GM19324 (cell line): ENCODE data around the gene R3HDM4.
A peak's percentile ranks its signal among the peaks of the same experiment; 100 is the strongest.
"Not testable (repeated sequence)": the region's sequence is repeated elsewhere in the genome, so short reads cannot be mapped to it uniquely, and the experiment has no call there.

Source experiments
- ATAC-seq: cut with Tn5 transposase; IDR thresholded peaks from one replicate; pipeline ENCODE4 v1.9.1; 2021; ENCODE audit warnings: mild to moderate bottlenecking, moderate library complexity; ENCODE audit not compliant: unreplicated experiment, low FRiP score

R3HDM4 gene

GRCh38 chr19:913080-913748 lies at the start of gene R3HDM4:
Gene R3HDM4, minus strand, starts transcription at chr19:913219. Its CDS starts 62 bp downstream, at chr19:913157.
- ATAC-seq: peak; percentile 64

DNA sequence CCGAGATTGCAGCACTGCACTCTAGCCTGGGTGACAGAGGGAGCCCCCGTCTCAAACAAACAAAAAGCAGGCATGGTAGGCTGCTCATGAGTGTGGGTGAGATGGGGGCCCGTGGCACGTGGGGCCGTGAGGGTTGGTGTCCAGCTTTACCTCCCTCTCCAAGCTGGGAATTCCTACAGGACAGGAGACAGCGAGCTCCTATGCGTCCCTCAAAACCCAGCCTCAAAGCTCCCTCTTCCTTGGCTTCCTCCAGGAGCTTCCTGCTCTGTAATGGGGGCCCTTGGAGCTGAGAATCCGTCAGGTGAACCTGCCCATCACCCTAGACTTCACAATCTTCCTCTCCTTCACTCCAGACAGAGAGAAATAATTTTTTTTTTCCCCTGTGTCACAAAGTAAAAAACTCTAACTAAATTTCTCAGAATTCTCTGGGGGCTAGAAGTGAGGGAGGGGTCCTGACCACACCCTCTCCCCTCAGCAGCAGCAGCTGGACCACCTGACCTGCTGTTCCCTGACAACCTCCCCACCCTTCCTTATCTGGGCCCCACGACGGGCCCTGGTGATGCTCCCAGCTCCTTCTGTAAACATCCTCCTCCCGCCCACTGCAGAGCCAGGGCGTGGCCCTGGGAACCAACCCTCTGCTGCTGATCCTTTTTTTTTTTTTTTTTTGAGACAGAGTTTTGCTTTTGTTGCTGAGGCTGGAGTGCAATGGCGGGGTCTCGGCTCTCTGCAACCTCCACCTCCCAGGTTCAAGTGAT lies 49.0 kb upstream of the R3HDM4 start:
- ATAC-seq: no peak

- no peak for ATAC-seq
These were observed 47.6 kb upstream of the R3HDM4 start for GRCh38 chr19:960601-960938.

DNA sequence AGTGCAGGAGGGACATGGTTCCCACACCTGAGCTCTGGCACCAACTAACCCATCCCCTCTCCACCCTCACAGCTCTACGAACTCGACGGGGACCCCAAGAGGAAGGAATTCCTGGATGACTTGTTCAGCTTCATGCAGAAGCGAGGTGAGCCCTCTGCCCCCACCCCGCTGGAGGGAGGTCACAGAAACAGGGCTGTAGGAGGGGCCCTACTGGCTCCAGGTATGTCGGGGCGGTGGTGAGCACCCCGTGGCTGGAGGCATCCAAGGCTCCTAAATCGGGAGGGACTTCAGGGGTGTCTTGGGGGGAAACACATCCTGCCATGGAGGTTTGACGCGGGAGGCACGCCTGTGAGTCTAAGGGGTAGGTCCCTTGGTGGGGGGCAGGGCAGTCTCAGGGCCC lies 47.0 kb upstream of the R3HDM4 start:
- ATAC-seq: no peak

GRCh38 chr19:958967-959855 lies 46.2 kb upstream of the R3HDM4 start:
- ATAC-seq: no peak

DNA sequence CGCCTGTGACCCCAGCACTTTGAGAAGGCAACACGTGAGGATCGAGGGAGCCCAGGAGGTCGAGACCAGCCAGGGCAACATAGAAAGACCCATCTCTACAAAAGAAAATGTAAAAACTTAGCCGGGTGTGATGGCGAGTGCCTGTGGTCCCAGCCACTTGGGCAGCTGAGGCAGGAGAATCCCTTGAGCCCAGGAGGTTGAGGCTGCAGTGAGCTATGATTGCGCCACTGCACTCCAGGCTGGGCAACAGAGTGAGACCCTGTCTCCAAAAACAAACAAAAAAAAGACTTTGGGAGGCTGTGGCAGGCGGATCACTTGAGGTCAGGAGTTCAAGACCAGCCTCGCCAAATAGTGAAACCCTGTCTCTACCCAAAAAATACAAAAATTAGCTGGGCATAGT lies 44.6 kb upstream of the R3HDM4 start:
- ATAC-seq: not testable (repeated sequence)

- ATAC-seq: no peak
These were observed 43.9 kb upstream of the R3HDM4 start for GRCh38 chr19:956766-957440.

- ATAC-seq: no peak
These were observed 43.1 kb upstream of the R3HDM4 start for GRCh38 chr19:955803-956765.

DNA sequence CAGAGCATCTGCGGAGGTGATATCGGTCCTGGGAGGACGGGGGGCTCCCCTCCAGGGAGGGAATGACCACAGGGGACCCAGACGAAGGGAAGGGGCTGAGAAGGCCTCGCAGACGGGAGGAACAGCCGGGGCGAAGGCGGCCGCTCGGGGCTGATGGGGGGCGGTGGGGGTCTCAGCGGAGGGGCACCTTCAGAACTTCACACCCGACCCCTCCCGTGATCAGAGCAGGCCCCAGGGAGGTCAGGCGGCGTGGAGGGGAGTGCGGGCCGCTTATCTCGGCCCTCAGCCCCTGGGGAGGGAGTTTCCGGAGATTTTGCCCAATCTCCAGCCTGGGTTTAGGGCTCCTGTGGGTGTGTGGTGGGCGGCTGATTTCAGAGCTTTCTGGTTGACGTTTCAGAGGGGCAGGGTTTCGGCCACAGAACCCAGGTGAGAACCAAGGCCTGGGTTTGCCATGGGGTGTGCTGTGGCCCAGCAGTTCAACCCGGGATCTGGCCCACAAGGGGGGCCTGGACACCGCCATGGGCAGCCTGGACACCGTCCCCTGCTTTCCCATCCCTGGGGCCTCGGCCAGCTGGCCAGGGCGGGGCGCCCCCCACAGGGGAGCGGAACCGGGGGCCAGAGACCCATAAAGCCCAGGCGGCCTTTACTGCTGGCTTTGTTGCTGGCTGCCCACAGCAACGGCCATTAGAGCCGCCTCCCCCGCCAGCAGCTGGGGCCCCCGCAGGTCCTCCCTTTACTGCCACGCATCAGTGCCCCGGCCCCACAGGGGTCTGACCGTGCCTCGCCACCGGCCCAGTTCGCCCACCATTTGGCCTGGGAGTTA lies 41.9 kb upstream of the R3HDM4 start:
- peak; percentile 45 for ATAC-seq

- ATAC-seq: no peak
These were observed 41.3 kb upstream of the R3HDM4 start for GRCh38 chr19:954272-954671.

DNA sequence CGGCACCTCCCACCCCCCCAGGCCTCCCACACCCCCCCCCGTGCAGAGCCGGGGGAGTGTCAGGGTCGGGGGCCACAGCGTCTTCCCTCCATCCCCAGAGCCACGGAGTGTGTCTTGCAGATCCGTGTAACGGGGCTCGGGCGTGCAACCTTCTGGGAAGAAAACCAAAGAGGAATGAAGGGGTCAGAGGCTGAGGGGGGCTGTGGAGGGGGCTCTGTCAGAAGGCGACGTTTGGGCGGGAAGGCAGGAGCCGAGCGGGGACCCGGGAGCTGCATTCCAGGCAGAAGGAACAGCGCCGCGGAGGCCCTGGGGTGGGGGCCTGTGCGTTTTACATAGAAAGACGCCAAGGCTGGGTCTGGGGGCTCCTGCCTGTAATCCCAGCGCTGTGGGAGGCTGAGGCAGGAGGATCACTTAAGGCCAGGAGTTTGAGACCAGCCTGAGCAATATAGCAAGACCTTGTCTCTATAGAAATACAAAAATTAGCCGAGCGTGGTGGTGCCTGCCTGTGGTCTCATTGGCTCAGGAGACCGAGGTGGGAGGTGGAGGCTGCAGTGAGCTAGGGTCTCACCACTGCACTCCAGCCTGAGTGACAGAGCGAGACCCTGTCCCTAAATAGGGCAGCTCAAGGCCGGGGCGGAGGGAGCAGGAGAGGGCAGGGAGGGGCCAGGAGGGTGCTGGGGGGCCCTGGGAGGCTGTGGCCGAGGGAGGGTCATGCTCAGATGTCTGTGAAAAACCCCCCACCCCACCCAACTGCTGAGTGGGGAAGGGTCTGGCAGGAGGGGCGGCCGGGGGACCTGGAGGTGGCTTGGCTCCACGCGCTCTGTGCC lies 40.6 kb upstream of the R3HDM4 start:
- ATAC-seq: no peak

DNA sequence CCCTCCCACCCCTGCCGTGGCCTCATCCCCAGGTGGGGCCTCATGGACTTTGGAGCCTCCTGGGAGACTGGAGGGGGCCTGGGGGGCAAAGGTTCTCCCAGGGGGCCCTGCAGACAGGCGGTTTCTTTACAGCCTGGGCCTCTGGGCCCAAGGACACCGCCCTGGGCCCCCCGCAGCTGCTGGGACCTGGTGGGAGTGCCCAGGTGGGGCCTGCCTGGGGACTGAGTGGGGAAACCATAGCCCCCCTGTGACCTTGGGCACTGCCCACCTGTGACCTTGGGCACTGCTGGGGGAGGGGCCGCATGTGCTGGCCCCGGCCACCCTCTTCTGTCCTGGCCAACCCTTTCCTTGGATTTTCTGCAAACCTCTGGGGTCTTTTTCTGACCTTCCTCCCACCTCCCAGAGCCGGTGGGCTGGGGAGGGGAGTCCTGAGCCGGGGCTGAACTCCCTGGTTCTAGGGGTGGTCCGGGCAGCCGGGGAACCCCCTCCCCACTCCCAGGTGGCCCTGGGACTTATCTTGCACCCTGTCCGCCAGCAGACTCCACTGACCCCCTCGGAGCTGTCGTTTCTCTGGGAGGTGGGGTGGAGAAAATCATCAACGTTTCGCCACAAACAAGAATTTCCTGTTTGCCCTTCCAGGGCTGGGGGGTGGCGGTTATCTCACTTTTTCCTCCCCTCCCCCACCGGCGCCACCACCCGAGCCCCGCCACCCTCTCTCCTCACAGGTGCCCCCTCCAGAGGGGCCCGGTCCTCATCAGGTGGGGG lies 39.8 kb upstream of the R3HDM4 start:
- no peak for ATAC-seq

DNA sequence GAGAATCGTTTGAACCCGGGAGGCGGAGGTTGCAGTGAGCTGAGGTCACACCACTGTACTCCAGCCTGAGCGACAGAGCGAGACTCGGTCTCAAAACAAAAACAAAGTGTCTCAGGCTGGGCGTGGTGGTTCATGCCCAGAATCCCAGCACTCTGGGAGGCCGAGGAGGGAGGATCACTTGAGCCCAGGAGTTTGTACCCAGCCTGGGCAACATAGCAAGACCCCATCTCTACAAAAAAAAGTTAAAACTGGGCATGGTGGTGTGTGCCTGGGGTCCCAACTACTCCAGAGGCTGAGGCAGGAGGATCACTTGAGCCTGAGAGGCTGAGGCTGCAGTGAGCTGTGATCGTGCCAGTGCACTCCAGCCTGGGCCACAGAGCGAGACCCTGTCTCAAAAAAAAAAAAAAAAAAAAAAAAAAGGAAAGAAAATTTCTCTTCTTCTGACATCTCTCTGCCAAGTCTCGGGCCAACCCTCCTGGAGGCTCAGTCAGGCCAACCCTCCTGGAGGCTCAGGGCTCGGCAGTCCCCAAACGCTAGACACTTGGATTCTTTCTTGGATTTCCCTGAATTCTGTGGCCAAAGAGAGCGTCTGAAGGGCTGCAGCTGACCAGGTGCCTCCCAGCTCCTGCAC lies 39.1 kb upstream of the R3HDM4 start:
- ATAC-seq: no peak

DNA sequence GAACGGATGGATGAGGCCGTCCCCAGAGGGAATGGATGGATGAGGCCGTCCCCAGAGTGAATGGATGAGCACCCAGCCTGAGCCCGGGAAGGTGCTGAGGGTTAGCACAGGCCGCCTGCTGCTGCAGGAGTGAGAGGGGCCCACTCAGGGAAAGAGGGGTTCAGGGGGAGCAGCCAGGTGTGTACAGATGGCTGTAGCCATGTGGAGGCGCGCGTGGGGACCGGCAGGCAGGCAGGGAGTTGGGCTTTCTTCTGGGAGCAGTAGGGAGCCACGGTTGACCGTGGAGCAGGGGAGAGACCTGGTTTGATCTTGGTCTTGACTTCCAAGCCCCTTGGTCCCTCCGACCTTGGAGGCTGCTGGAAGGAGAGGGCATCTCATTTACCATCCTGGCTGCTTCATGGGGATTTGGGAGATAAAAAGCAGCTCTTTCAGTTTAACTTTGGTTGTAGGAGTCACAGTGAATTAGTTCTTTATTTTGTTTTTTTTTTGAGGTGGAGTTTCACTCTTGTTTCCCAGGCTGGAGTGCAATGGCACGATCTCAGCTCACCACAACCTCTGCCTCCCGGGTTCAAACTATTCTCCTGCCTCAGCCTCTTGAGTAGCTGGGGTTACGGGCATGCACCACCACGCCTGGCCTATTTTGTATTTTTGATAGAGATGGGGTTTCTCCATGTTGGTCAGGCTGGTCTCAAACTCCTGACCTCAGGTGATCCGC lies 37.5 kb upstream of the R3HDM4 start:
- ATAC-seq: no peak

GRCh38 chr19:948842-949496 lies 36.0 kb upstream of the R3HDM4 start:
- no peak for ATAC-seq
